Transverse colon (tissue), 4 donors: ENCODE measurements around the gene ITGA8. TPM values are rescaled to one million over a fixed set of nuclear protein-coding genes. Genes with fewer than 3 reads are reported as not detected.

Experiments
- DNase-seq: peaks from one replicate; pipeline ENCODE4 v3.0.0-alpha.2; 2019
- H3K27ac ChIP-seq, 4 donors: fragments of 200-600 bp; sonication (generic); 2 replicates each; pipeline ENCODE4 v1.5.1; 2016 to 2018; ENCODE audit warnings: inconsistent platforms in 4 of 4
- H3K27me3 ChIP-seq: fragments of 200-600 bp; sonication (generic); 2 replicates; pipeline ENCODE4 v1.5.1; 2017; ENCODE audit warnings: inconsistent platforms
- H3K36me3 ChIP-seq, 4 donors: fragments of 200-600 bp; sonication (generic); 2 replicates each; pipeline ENCODE4 v1.5.1; 2017 to 2019; ENCODE audit warnings: inconsistent platforms in 4 of 4
- H3K4me1 ChIP-seq, 4 donors: fragments of 200-600 bp; sonication (generic); 2 replicates each; pipeline ENCODE4 v1.5.1; 2017 to 2020; ENCODE audit warnings: inconsistent platforms in 4 of 4
- H3K4me3 ChIP-seq, 4 donors: fragments of 200-600 bp; sonication (generic); 1 replicate in 1 of 4; 2 replicates in 3 of 4; pipeline versions ENCODE4 v1.5.1 to v1.6.1; 2017 to 2019; ENCODE audit warnings: inconsistent platforms in 4 of 4
- H3K9me3 ChIP-seq, 2 donors: fragments of 200-600 bp; sonication (generic); 2 replicates each; pipeline ENCODE4 v1.5.1; 2017 to 2019; ENCODE audit warnings: inconsistent platforms in 2 of 2
- EP300 ChIP-seq: sonication (generic); formaldehyde crosslinking; IDR thresholded peaks from one replicate; pipeline ENCODE4 v1.6.1; 2017; ENCODE audit warnings: antibody characterized with exemption, low read depth
- POLR2A ChIP-seq: fragments of 450-650 bp; IDR thresholded peaks from one replicate; pipeline ENCODE4 v1.6.1; 2016; ENCODE audit warnings: antibody characterized with exemption, mild to moderate bottlenecking, moderate library complexity
- POLR2AphosphoS5 ChIP-seq, 3 donors: sonication (generic); formaldehyde crosslinking; IDR thresholded peaks; one replicate each; pipeline ENCODE4 v1.6.1; 2016; ENCODE audit warnings: antibody characterized with exemption in 3 of 3
- WGBS, 2 donors: methylation state at CpG; one replicate each; pipeline ENCODE4 v1.1.5; 2018; ENCODE audit warnings: low coverage in 1 of 2; 5-methylcytosine and 5-hydroxymethylcytosine counted together
- in situ Hi-C, 4 donors: fragments of 200-750 bp; cut with MboI; loops; one replicate each; pipeline versions ENCODE4 v1.15.0 to v1.15.1; 2017; ENCODE audit warnings: low sequenced_read_pairs in 3 of 4, low pct_ligation_motif_present in 1 of 4, low pct_unique_long_range_greater_than_20kb in 1 of 4
- intact Hi-C: fragments of 100-400 bp; cut with DNase I; formaldehyde crosslinking; loops from one replicate; pipeline ENCODE4 v1.15.1; 2023; ENCODE audit warnings: low total_unique reads
- total RNA-seq, 4 donors: library from RNA; depleted of rRNA; stranded (reverse); fragments of >200 nt; gene quantifications; one replicate each; pipeline ENCODE4 v1.1.0, GENCODE V29; 2016
- TF ChIP-seq, protein P1 (sequence below), 5 experiments: fragments of 200-600 bp in 3 of 5; fragments of 450-650 bp in 2 of 5; sonication (generic) in 3 of 5; IDR thresholded peaks; 1 replicate in 2 of 5; 2 replicates in 3 of 5; pipeline ENCODE4 v1.5.1; 2016 to 2017; ENCODE audit warnings: antibody characterized with exemption in 5 of 5, inconsistent platforms in 3 of 5, mild to moderate bottlenecking in 2 of 5, moderate library complexity in 1 of 5

The ITGA8 gene
- total RNA-seq, 4 donors from 2014 or later, result 1.4 to 4.9 (median 3.3) TPM; not detected in 1

DNA sequence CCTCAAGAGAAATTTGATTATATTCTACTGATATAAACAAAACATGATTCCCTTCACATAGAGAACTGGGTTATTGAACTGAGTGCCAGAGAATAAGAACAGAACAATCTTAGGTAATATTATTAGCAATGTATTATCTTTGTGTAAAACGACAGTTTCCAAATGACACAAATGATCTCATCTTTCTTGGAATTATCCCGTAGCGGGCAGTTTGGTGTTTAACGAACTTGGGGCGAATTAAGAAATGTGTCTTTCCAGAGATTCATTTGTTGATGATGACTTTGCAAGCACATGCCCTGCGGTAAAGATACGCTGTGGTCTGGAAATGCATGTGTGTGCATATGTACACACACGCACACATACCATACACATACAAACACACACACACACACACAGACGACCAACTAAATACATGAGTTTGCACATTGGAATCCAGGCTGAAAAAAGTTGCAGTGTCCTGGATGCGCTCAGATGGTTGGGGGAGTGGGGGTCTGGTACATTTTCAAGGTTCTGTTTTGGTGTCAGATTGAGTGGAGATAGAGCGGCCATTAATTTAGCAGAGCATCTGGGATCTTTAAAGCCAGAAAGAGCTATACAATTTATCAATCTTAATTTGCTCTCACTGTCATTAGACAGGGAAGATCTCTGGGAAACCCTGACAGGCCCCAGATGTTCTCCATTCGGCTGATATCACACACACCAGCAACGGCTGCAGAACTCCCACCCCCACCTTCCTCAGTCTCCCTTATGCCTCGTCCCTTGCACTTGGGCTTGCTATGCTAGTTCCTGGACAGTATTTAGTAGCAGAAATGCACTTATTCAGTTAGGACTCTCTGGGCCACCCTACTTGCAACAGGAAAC is 236.3 kb downstream of the ITGA8 start:
- 64 to 66% methylated on average over 8 to 14 of the region's 14 CpGs for WGBS, 2 donors
- Histone ChIP-seq H3K27me3 (no peaks in the 10 kb centered on the region), H3K4me3 (no peak overlapping the region), H3K27ac (no peak overlapping the region), H3K36me3 (no peaks in the 10 kb centered on the region), H3K4me1 (peaks cover 0 to 9% (median 5%) of the 10 kb centered on the region in 4 donors), H3K9me3 (no peaks in the 10 kb centered on the region)
- in situ Hi-C loops (no loop called here), intact Hi-C loops (no loop called here)
- no peak for DNase-seq
- TF ChIP-seq POLR2A, result no peak
- TF ChIP-seq POLR2AphosphoS5 (IDR thresholded peaks at IDR 0.05), result no peak

GRCh38 chr10:15482156-15482555 is 237.6 kb downstream of the ITGA8 start:
- no peaks in the 10 kb centered on the region for H3K9me3 ChIP-seq
- TF ChIP-seq, protein P1, sequence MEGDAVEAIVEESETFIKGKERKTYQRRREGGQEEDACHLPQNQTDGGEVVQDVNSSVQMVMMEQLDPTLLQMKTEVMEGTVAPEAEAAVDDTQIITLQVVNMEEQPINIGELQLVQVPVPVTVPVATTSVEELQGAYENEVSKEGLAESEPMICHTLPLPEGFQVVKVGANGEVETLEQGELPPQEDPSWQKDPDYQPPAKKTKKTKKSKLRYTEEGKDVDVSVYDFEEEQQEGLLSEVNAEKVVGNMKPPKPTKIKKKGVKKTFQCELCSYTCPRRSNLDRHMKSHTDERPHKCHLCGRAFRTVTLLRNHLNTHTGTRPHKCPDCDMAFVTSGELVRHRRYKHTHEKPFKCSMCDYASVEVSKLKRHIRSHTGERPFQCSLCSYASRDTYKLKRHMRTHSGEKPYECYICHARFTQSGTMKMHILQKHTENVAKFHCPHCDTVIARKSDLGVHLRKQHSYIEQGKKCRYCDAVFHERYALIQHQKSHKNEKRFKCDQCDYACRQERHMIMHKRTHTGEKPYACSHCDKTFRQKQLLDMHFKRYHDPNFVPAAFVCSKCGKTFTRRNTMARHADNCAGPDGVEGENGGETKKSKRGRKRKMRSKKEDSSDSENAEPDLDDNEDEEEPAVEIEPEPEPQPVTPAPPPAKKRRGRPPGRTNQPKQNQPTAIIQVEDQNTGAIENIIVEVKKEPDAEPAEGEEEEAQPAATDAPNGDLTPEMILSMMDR (IDR thresholded peaks at IDR 0.05), result no peak
- TF ChIP-seq POLR2A (no peak), POLR2AphosphoS5 (IDR thresholded peaks at IDR 0.05) (no peak), EP300 (no peak)
- in situ Hi-C loops (no loop called here), intact Hi-C loops (no loop called here)
- no peaks in the 10 kb centered on the region for H3K36me3 ChIP-seq
- no peak overlapping the region for H3K4me3 ChIP-seq
- peaks cover 0 to 16% (median 5%) of the 10 kb centered on the region in 4 donors for H3K4me1 ChIP-seq
- DNase-seq, result no peak
- no peaks in the 10 kb centered on the region for H3K27me3 ChIP-seq
- H3K27ac ChIP-seq, result no peak overlapping the region
- 67 to 69% methylated on average over 2 of the region's 2 CpGs for WGBS, 2 donors

- H3K27ac ChIP-seq, result peak overlapping the region in 2 of 4 donors; percentile 26 to 42
- H3K4me1 ChIP-seq, result peaks cover 0 to 13% (median 8%) of the 10 kb centered on the region in 4 donors
- H3K4me3 ChIP-seq, result no peak overlapping the region
- DNase-seq, result no peak
- no peaks in the 10 kb centered on the region for H3K9me3 ChIP-seq
- intact Hi-C loops, result no loop called here
- in situ Hi-C loops, result no loop called here
- WGBS, 2 donors, result 49 to 53% methylated on average over 2 of the region's 2 CpGs
- H3K27me3 ChIP-seq, result no peaks in the 10 kb centered on the region
- TF ChIP-seq EP300 (no peak), POLR2A (no peak), POLR2AphosphoS5 (IDR thresholded peaks at IDR 0.05) (no peak)
- TF ChIP-seq, protein P1 (IDR thresholded peaks at IDR 0.05), result no peak
- no peaks in the 10 kb centered on the region for H3K36me3 ChIP-seq
Measured at GRCh38 chr10:15478950-15479349, 240.8 kb downstream of the ITGA8 start.

GRCh38 chr10:15478429-15478828 is 241.3 kb downstream of the ITGA8 start:
- Histone ChIP-seq H3K27ac (peak overlapping the region in 2 of 4 donors; percentile 19 to 42), H3K36me3 (no peaks in the 10 kb centered on the region), H3K4me3 (no peak overlapping the region), H3K4me1 (peaks cover 0 to 13% (median 8%) of the 10 kb centered on the region in 4 donors), H3K27me3 (no peaks in the 10 kb centered on the region), H3K9me3 (no peaks in the 10 kb centered on the region)
- TF ChIP-seq POLR2AphosphoS5 (IDR thresholded peaks at IDR 0.05) (no peak), POLR2A (no peak), EP300 (no peak)
- TF ChIP-seq, protein P1 (IDR thresholded peaks at IDR 0.05), result no peak
- intact Hi-C loops (no loop called here), in situ Hi-C loops (no loop called here)
- no peak for DNase-seq
- 17 to 53% methylated on average over 1 to 6 of the region's 6 CpGs for WGBS, 2 donors
